Pancreas (tissue), 10 donors: ENCODE results near the gene SLC10A7. TPM values are rescaled to one million over a fixed set of nuclear protein-coding genes. Genes with fewer than 3 reads are reported as not detected.
A peak's percentile ranks its signal among the peaks of the same experiment; 100 is the strongest.

Experiments used
- ATAC-seq, 4 donors: fragments of 200-7000 bp; cut with Tn5 transposase; one replicate each; pipeline versions ENCODE4 v1.8.0 to v1.9.1; 2020; ENCODE audit warnings: mild to moderate bottlenecking in 4 of 4, moderate library complexity in 4 of 4
- DNase-seq, 6 donors: peaks; one replicate each; pipeline ENCODE4 v3.0.0-alpha.2; 2020
- FAIRE-seq: peaks from 2 replicates; lab custom pipeline; 2012; peaks lifted over from hg19 to GRCh38; lab: Jason Lieb, UNC
- H3K27ac ChIP-seq, 4 donors: fragments of 200-600 bp; sonication (generic); 1 replicate in 3 of 4; 2 replicates in 1 of 4; pipeline versions ENCODE4 v1.5.0 to v1.8.0; 2020
- H3K27me3 ChIP-seq, 4 donors: fragments of 200-600 bp; one replicate each; pipeline ENCODE4 v1.8.0; 2021
- H3K36me3 ChIP-seq, 3 donors: fragments of 200-600 bp; sonication (generic) in 1 of 3; one replicate each; pipeline versions ENCODE4 v1.5.0 to v1.8.0; 2020 to 2021
- H3K4me1 ChIP-seq, 3 donors: fragments of 200-600 bp; one replicate each; pipeline ENCODE4 v1.8.0; 2021
- H3K4me3 ChIP-seq, 4 donors: fragments of 200-600 bp; sonication (generic) in 2 of 4; one replicate each; pipeline versions ENCODE4 v1.5.0 to v1.8.0; 2020 to 2021
- H3K9me3 ChIP-seq, 4 donors: fragments of 200-600 bp; one replicate each; pipeline ENCODE4 v1.8.0; 2021
- WGBS, 2 donors: extraction: QIAGEN DNeasy Blood & Tissue Kit; methylation state at CpG; one replicate each; pipeline ENCODE4 v1.1.7; 2013; 5-methylcytosine and 5-hydroxymethylcytosine counted together
- intact Hi-C, 3 donors: fragments of 100-400 bp; cut with DNase I; formaldehyde crosslinking; loops; one replicate each; pipeline versions ENCODE4 v1.11.1 to v1.14.2; 2022
- polyA plus RNA-seq, 2 donors: library from polyadenylated mRNA; stranded (reverse); fragments of 200-250 nt; gene quantifications; one replicate each; pipeline ENCODE4 v1.2.3, GENCODE V29; 2013
- total RNA-seq, 6 donors: library from RNA; stranded (reverse); fragmentation: NEBNext Ultra II Directional in 4 of 6; extraction: Animal tissue kit (Norgen Biotek cat#: 25700) in 4 of 6; gene quantifications; one replicate each; pipeline versions ENCODE4 v1.2.1 to v1.2.4, GENCODE V29; 2021 to 2023
- TF ChIP-seq, protein P1 (sequence below), 4 donors: fragments of 200-600 bp; sonication (generic) in 3 of 4; IDR thresholded peaks; one replicate each; pipeline versions ENCODE4 v1.5.0 to v1.8.0; 2021; ENCODE audit warnings: antibody characterized with exemption in 4 of 4
- donor health status: healthy with polysubstance abuse.
- donor health status: DM: no; HTN: no; CAD: no; lungs with moderate emphysema.
- donor health status: DM: no; HTN: no; CAD: no.
- donor health status: control.
- donor health status: control.
- donor health status: Bipolar disorder and iron deficiency.
- donor health status: DM: yes; HTN: yes; CAD: no.
- donor health status: DM: no; HTN: no; CAD: no.
- donor health status: DM: no; HTN: no; CAD: no.
- donor health status: DM: yes; HTN: yes; CAD: no.

SLC10A7 gene
- total and polyA plus RNA-seq, 8 donors: 2.1 to 11.1 (median 6.9) TPM

DNA sequence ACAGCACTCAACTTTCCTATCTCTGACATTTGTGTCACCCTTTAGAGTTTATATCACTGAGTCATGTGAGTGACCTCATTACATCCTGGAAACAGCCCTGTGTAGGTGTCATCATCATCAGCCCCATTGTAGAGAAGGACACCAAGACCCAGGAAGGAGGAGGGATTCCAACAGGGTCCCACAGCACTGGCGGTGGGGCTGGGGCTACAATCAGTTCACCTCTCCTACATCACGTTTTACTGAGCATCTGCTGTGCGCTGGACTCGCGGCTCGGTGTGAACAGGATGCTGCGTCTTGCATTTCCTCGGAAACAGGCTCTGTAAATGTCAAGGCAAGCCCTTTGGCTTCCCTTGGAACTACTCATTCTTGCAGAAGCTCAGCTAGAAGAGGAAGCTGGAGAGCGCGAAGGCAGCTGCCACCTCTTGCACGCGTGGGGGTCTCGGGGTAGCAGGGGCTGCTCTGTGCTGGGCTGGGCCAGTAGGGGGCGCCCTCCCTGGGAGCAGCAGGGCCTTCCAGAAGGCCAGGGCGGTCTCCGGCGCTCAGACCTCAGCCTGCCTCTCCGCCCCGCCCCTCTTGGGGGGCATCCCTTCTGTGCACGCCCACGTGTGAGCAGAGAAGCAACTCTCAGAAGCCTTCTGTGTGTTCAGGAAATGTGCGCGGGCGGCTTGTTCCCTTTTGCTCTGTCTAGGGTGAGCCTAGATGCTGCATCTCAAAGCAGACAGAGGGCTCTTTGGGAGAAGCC lies 278.4 kb downstream of the SLC10A7 start:
- no peaks in the 10 kb centered on the region for H3K27me3 ChIP-seq
- H3K4me3 ChIP-seq: no peak overlapping the region
- DNase-seq (peak in 1 of 6 donors; percentile 55), FAIRE-seq (no peak), ATAC-seq (no peak)
- 53 to 66% methylated on average over 24 of the region's 24 CpGs for WGBS, 2 donors
- peak overlapping the region in 1 of 4 donors; percentile 65 for H3K27ac ChIP-seq
- intact Hi-C loops: no loop called here
- TF ChIP-seq, protein P1, sequence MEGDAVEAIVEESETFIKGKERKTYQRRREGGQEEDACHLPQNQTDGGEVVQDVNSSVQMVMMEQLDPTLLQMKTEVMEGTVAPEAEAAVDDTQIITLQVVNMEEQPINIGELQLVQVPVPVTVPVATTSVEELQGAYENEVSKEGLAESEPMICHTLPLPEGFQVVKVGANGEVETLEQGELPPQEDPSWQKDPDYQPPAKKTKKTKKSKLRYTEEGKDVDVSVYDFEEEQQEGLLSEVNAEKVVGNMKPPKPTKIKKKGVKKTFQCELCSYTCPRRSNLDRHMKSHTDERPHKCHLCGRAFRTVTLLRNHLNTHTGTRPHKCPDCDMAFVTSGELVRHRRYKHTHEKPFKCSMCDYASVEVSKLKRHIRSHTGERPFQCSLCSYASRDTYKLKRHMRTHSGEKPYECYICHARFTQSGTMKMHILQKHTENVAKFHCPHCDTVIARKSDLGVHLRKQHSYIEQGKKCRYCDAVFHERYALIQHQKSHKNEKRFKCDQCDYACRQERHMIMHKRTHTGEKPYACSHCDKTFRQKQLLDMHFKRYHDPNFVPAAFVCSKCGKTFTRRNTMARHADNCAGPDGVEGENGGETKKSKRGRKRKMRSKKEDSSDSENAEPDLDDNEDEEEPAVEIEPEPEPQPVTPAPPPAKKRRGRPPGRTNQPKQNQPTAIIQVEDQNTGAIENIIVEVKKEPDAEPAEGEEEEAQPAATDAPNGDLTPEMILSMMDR (IDR thresholded peaks at IDR 0.05): peak in 2 of 4 donors; percentile 7 to 28
- peaks cover 0 to 7% (median 4%) of the 10 kb centered on the region in 3 donors for H3K4me1 ChIP-seq
- no peaks in the 10 kb centered on the region for H3K9me3 ChIP-seq
- H3K36me3 ChIP-seq: no peaks in the 10 kb centered on the region

DNA sequence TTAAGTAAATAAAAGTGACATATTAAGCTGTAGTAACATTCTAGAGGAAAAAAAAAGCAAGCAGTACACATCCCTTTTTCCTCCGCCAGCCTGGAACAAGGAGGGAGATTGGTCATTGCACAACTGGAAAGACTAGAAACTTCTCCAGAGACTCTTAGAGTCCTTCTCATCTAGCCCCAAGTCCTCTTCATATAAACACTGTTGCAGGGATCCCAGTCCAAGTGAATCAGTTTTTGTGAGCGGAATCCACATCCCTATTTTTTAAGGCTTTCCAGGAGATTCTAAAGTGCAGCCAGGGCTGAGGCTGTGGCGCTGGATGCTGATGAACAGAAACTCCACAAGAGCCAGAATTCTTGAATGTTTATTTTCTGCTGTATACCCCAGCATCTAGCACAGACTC lies 283.6 kb downstream of the SLC10A7 start:
- Histone ChIP-seq H3K4me3 (no peak overlapping the region), H3K4me1 (peaks cover 0 to 7% (median 0%) of the 10 kb centered on the region in 3 donors), H3K27ac (no peak overlapping the region), H3K27me3 (no peaks in the 10 kb centered on the region), H3K36me3 (no peaks in the 10 kb centered on the region), H3K9me3 (no peaks in the 10 kb centered on the region)
- TF ChIP-seq, protein P1 (IDR thresholded peaks at IDR 0.05): no peak
- WGBS, 2 donors: 79 to 87% methylated on average over 3 of the region's 3 CpGs
- ATAC-seq (no peak), DNase-seq (no peak), FAIRE-seq (no peak)
- intact Hi-C loops: no loop called here

DNA sequence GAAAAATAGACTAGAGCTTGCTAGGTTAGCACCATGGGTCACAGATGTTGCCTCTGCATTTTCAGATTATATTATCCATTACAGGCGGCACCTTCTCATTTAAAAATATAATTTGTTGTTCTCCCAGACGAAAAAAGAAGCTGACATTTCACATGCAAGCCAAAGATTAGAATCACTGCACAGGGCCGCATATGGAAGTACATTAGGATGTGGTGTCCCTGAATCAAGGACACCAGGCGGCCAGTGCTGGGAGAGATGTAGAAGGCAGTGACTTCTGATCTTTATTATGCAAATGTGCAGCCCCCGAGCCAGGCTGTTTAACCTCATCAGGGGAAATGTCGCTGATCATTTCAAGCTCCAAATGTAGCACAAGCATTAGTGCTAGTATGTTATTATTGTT lies 284.6 kb downstream of the SLC10A7 start:
- no peaks in the 10 kb centered on the region for H3K9me3 ChIP-seq
- H3K27me3 ChIP-seq: no peaks in the 10 kb centered on the region
- H3K4me1 ChIP-seq: peaks cover 0 to 4% (median 0%) of the 10 kb centered on the region in 3 donors
- ATAC-seq (no peak), DNase-seq (no peak), FAIRE-seq (no peak)
- H3K36me3 ChIP-seq: no peaks in the 10 kb centered on the region
- TF ChIP-seq, protein P1 (IDR thresholded peaks at IDR 0.05): no peak
- no peak overlapping the region for H3K27ac ChIP-seq
- intact Hi-C loops: no loop called here
- 64 to 68% methylated on average over 6 of the region's 6 CpGs for WGBS, 2 donors
- H3K4me3 ChIP-seq: no peak overlapping the region

DNA sequence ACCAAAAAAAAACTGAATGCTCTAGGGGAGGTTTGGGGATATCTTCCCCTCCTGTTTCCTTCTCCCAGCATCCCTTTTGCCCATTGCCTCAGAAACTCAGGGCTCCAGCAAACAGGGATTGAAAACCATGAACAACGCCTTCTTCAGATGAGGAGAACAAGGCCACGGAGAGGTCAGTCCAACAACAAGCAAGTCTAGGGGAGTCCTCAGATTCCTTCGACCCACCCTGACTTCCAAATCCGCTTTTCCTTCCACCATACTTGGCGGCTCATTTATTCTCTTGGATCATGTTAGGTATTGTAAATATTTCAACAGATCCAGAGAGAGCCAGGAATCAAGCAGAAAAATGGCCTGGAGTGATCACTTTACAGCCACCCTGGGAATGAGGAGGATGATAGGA lies 285.5 kb downstream of the SLC10A7 start:
- Histone ChIP-seq H3K27me3 (no peaks in the 10 kb centered on the region), H3K4me3 (no peak overlapping the region), H3K27ac (no peak overlapping the region), H3K9me3 (no peaks in the 10 kb centered on the region), H3K36me3 (no peaks in the 10 kb centered on the region), H3K4me1 (no peaks in the 10 kb centered on the region)
- WGBS, 2 donors: 67 to 71% methylated on average over 5 of the region's 5 CpGs
- FAIRE-seq (no peak), DNase-seq (no peak), ATAC-seq (no peak)
- TF ChIP-seq, protein P1 (IDR thresholded peaks at IDR 0.05): no peak
- intact Hi-C loops: no loop called here

DNA sequence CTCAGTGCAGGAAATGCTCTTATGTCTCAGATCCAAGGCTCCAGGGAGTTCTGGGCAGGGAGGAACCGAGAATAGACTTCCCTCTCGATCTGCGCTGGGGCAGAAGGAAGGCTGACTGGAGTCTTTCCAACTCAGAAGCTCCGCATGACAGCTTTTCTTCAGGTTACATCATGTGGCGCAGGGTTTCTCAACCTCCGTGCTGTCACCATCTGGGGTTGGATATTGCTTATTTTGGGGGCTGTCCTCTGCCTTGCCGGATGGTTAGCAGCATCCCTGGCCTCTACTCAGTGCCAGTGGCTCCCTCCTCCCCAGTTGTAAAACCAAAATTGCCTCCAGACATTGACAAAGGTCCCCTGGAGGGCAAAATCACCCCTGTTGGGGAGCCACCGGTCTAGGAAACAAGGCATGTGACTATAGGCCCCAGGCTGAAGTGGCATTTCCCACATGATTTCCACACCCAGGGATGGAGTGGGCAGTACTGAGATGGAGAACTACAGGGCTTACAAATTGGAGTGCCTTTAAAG lies 286.0 kb downstream of the SLC10A7 start:
- peak in 2 of 4 donors; percentile 39 to 50 for ATAC-seq
- no peak overlapping the region for H3K27ac ChIP-seq
- no peaks in the 10 kb centered on the region for H3K27me3 ChIP-seq

More for the DNA sequence above, 286.0 kb downstream of the SLC10A7 start:
- no peaks in the 10 kb centered on the region for H3K9me3 ChIP-seq
- no peak overlapping the region for H3K4me3 ChIP-seq
- intact Hi-C loops: no loop called here
- TF ChIP-seq, protein P1 (IDR thresholded peaks at IDR 0.05): no peak
- DNase-seq (no peak), FAIRE-seq (no peak)
- H3K4me1 ChIP-seq: no peaks in the 10 kb centered on the region
- H3K36me3 ChIP-seq: no peaks in the 10 kb centered on the region
- 70 to 81% methylated on average over 8 of the region's 8 CpGs for WGBS, 2 donors
